HG03571 (cell line): ENCODE data around the gene STXBP4.
A peak's percentile ranks its signal among the peaks of the same experiment; 100 is the strongest.

Experiments used
- ATAC-seq: cut with Tn5 transposase; IDR thresholded peaks from one replicate; pipeline ENCODE4 v1.9.1; 2021; ENCODE audit not compliant: unreplicated experiment

STXBP4 gene

DNA sequence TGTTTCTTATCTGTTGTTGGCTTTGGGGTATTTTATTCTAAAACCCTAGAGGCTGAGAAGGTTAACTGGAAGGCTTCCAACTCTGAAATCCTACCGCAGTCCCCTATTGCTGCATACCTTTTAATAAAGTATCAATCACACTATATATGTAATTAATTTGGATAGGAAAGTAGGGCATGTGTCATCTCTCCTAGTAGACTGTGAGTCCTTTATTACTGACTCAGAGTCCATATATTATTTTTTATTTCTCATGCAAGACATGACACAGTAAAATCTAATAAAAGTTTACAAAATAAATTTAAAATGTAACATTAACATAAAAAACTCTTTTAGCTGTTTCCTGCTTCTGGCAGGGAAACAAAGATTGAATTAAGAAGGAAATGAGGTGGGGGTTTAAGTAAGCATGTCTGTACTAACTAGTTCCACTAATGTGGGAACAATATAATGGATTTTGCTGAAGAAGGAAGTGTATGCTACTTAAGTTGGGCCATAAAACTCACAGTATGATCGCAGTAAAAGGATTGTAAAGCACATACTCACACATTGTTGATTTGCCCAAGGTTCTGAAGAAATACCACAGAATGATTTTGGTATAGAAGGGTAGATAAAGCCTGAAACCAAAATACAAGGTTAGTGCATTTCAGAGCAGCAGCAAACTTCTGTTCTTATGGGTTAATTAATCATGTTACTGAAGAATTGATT is 198.6 kb downstream of the STXBP4 start:
- ATAC-seq, result no peak

- ATAC-seq, result peak; percentile 92
These were observed 200.6 kb downstream of the STXBP4 start for GRCh38 chr17:55168958-55169687.

- no peak for ATAC-seq
These were observed 203.2 kb downstream of the STXBP4 start for GRCh38 chr17:55171634-55172328.

DNA sequence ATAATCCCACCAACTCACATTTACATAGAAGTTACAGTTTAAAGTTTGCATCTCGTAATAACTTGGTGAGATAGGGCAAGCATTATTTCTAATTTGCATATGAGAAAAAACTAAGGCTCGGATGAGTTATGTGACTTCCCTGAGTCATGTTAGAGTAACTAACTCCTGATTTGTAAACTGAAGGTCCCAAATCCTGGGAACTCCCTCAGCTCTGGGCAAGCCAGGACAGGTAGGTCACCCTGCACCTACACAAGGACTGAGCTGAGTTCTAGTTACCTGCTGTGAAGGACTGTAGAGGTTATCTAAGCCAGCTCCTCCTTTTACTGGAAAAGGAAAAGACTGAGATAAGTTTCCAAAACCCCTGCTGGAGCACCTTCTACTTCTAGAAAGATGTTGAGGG is 204.0 kb downstream of the STXBP4 start:
- no peak for ATAC-seq

GRCh38 chr17:55174133-55174532 is 205.6 kb downstream of the STXBP4 start:
- no peak for ATAC-seq

DNA sequence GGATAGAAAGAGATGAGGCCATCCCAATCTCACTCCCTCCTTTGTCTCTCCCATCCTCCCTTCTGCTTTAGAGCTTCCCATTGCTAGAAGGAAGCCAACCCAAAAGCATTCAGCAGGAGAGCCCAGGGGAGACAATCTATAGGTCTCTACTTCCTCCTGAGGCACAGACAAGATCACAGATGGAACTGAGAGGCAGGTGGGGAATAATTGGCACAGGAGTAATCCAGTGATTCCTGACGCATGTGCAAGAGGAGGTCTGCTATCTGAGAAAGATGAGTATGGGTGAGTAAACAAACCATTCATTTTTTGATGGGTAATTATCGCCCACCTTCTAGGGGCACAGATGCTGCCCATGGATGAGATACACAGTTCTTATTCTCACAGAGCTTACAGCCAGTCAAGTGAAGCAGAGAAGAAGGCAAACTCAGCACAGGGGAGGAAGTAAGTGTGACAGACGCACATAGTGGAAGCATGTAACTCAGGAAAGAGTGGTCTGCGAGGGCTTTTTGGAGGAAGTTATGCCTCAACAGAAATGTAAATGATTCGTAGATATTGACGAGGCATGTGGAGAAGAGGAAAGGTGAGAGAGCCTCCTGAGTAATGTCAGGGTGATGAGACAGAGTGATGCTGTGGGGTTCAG is 207.3 kb downstream of the STXBP4 start:
- peak; percentile 49 for ATAC-seq

DNA sequence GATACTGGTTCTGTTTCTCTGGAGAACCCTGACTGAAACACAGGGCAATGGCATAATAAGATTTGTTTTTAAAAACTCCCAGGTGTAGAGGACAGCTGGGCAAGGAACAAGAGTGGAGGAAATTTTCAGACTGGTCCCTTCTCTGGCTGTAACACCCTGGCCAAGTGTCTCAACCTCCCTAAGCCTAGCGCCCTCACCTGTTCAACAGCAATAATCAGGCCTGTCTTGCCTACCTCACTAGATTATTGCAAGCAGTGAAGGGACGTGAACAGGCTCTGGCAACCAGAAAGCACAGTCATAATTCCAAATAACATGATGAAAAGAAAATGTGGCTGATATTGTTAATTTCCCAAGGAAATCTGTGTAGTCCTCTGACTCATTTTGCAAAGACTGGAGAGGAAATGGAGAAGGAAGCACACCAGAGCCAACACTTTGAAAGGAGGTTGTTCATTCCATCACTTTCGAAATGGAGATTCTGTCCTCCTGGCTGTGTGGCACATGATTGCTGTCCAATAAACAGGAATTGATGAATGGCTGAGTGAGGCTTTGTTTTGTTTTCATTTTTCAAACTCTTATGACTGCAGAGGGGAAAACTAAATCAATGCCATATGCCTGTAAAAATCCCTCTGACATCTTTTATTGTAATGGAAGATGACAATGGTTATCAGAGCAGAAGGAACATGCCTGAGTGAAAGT is 208.7 kb downstream of the STXBP4 start:
- no peak for ATAC-seq

DNA sequence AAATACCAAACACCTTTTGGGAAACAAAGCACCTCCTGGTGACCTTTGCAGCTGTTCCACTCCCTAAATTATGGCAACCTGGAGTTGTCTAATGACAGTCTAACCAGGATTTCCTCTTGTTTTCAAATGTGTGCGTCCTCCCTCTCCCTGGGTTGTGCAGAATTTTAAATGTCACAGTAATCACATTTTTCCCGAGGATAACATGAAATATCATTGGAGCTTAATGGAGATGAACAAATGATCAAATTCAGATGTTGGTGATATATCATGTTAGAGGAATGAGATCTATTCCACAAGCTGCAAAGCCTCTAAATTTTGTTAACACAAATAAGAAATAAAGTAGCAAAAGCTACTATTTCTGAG is 209.3 kb downstream of the STXBP4 start:
- ATAC-seq, result no peak

GRCh38 chr17:55186937-55187770 is 218.6 kb downstream of the STXBP4 start:
- ATAC-seq, result no peak

- no peak for ATAC-seq
These were observed 222.2 kb downstream of the STXBP4 start for GRCh38 chr17:55190748-55191147.

DNA sequence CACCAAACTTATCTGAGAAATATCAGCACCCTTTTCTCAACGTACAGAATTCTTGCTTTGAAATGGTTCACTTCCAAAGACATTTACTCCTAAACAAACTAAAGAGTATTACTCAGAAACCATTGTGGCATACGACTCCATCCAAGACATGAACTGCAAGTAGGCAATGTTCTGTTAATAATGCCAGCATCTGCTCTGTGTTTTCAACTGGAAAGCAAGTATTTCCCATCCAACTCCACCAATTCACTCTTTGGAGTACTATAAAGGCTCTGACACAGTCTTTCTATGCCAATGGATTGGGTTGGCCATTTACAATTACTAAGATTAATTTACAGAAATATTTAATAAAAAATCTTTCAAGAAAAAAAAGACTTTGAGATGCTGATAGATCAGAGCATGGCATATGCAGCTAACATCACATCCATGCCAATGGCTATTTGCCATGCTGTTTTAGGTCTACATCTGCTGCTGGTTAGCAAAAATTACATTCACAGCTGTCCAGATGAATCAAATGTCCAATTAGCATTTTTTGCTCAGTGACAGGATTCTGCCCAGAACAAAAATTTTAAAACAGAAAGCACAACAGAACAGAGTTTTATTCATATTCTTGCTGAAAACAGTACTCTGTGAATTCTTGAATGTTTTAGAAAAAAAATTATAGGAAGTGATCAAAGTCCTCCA is 230.3 kb downstream of the STXBP4 start:
- no peak for ATAC-seq

DNA sequence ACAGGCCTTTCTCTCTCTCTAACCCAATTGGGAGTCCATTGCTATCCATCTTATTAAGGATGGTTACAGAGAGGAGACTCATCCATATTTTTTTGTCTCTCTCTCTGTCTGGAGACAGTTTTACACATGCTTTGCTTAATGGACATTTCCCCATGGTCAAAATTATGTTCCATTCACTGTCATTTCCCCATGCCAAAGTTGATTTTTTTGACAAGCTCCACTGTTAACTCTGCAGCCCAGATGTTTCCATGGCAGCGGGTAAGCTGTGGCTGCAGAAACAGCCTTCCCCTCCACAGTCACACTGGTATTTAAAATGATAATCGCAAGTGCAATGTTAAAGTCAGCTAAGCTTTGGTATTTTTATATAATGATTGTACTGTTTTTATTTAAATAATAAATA is 232.3 kb downstream of the STXBP4 start:
- ATAC-seq, result no peak

DNA sequence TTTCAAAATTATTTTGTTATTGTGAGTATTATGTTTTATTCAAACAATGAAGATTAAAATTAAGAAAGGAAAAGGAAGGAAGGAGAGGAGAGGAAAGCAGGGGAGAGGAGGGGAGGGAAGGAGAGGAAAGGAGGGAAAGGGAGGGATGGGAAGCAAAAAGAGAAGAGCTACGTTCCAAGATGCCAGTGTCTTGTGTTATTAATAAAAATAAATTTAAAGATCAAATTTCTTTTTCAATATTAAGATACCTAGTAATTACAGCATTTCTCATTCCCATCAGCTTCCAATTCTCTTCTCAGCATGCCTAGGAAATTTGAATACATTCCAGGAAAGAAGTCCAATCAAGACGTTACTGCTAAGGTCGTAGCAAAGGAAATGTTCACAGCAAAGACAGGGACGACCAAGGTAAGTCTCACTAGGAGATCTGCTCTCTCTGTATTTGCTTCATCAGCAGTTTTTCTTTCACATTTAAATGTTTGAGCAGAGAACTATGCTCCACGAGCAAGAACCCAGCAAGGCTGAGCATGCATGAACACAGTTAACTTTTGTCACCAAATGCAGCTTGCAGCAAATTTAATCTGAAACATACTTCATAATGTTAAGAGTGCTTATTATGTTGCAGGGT is 232.9 kb downstream of the STXBP4 start:
- ATAC-seq, result no peak

DNA sequence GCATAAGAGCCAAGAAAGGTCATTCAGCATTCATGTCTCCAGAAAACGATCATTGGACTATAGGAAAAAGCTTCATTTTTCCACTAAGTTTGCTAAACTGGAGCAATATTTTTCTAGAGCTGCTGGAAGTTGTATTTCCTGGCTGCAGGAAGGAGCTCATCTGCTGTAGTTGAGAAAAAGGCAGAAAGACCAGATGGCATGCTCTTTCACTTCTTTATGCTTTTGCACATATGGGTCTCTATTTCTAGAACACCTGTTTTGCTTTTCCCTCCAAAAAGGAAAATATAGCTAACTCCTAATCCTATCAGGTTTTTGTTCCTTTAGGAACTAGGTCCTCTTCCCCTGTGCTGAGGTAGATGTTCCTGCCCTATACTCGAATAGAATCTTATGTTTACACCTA is 234.3 kb downstream of the STXBP4 start:
- ATAC-seq, result no peak

- no peak for ATAC-seq
These were observed 239.7 kb downstream of the STXBP4 start for GRCh38 chr17:55208078-55208812.

GRCh38 chr17:55210292-55210691 is 241.7 kb downstream of the STXBP4 start:
- ATAC-seq, result no peak

DNA sequence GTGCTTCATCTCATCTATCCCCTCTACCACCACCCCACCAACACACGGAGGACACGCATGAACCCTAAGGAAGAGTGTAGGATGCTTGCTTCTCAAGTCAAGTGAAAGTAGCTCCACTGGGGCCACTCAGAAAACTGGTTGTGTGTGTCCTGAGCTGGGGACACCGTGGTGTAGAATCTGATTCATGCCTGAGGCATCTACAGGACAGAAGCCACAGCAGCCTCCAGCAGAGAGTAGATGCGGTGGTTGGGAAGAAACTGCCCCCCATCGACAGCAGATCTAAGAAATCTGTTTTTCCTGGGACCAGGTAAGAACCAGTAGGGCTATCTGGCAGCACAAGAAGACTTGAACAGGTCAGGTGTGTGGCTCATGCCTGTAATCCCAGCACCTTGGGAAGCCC is 244.3 kb downstream of the STXBP4 start:
- ATAC-seq, result no peak

- no peak for ATAC-seq
These were observed 247.1 kb downstream of the STXBP4 start for GRCh38 chr17:55215711-55216110.
